Heart right ventricle (tissue), 16 donors: Measurements from ENCODE around the gene TBC1D22B. TPM values are rescaled to one million over a fixed set of nuclear protein-coding genes. Genes with fewer than 3 reads are reported as not detected.

Source experiments
- ATAC-seq, 8 donors: fragments of 200-7000 bp; cut with Tn5 transposase; one replicate each; pipeline ENCODE4 v1.9.1; 2020; ENCODE audit warnings: mild to moderate bottlenecking in 8 of 8, moderate library complexity in 8 of 8, moderate number of reproducible peaks in 1 of 8
- DNase-seq, 2 donors: peaks; one replicate each; pipeline ENCODE4 v3.0.0-alpha.2; 2020
- H3K27ac ChIP-seq, 10 donors: fragments of 200-600 bp; sonication (generic) in 2 of 10; one replicate each; pipeline versions ENCODE4 v1.5.0 to v1.8.0; 2020 to 2022; ENCODE audit warnings: mild to moderate bottlenecking in 3 of 10
- H3K27me3 ChIP-seq, 7 donors: fragments of 200-600 bp; one replicate each; pipeline ENCODE4 v1.8.0; 2021 to 2022; ENCODE audit warnings: mild to moderate bottlenecking in 2 of 7
- H3K36me3 ChIP-seq, 9 donors: fragments of 200-600 bp; sonication (generic) in 1 of 9; one replicate each; pipeline versions ENCODE4 v1.5.0 to v1.8.0; 2020 to 2022; ENCODE audit warnings: mild to moderate bottlenecking in 2 of 9
- H3K4me1 ChIP-seq, 9 donors: fragments of 200-600 bp; sonication (generic) in 1 of 9; one replicate each; pipeline versions ENCODE4 v1.5.0 to v1.8.0; 2020 to 2022; ENCODE audit warnings: mild to moderate bottlenecking in 4 of 9
- H3K4me3 ChIP-seq, 10 donors: fragments of 200-600 bp; sonication (generic) in 2 of 10; one replicate each; pipeline versions ENCODE4 v1.5.0 to v1.8.0; 2020 to 2022; ENCODE audit warnings: mild to moderate bottlenecking in 7 of 10, moderate library complexity in 2 of 10
- H3K9me3 ChIP-seq, 11 donors: fragments of 200-600 bp in 10 of 11; sonication (generic) in 2 of 11; one replicate each; pipeline versions ENCODE4 v1.5.0 to v1.8.0; 2013 to 2022; ENCODE audit warnings: mild to moderate bottlenecking in 2 of 11, control low read depth in 1 of 11, moderate library complexity in 1 of 11
- CTCF ChIP-seq, 9 donors: fragments of 200-600 bp; sonication (generic) in 2 of 9; IDR thresholded peaks; one replicate each; pipeline versions ENCODE4 v1.5.0 to v1.8.0; 2021 to 2022; ENCODE audit warnings: antibody characterized with exemption in 9 of 9, mild to moderate bottlenecking in 5 of 9, moderate library complexity in 1 of 9
- WGBS, 2 donors: extraction: QIAGEN DNeasy Blood & Tissue Kit; methylation state at CpG; one replicate each; pipeline ENCODE4 v1.1.7; 2013; ENCODE audit warnings: inconsistent platforms in 1 of 2; 5-methylcytosine and 5-hydroxymethylcytosine counted together
- intact Hi-C, 10 donors: fragments of 100-400 bp; cut with DNase I; formaldehyde crosslinking; loops; one replicate each; pipeline versions ENCODE4 v1.11.1 to v1.14.2; 2022
- polyA plus RNA-seq, 2 donors: library from polyadenylated mRNA; stranded (reverse); fragments of 200-250 nt; gene quantifications; one replicate each; pipeline ENCODE4 v1.2.3, GENCODE V29; 2013
- total RNA-seq, 10 donors: library from RNA; stranded (reverse); fragmentation: NEBNext Ultra II Directional in 3 of 10; extraction: Animal tissue kit (Norgen Biotek cat#: 25700) in 3 of 10; gene quantifications; one replicate each; pipeline versions ENCODE4 v1.2.1 to v1.2.4, GENCODE V29; 2021 to 2023
- donor health status: Arrhythmogenic right ventricular cardiomyopathy.
- donor health status: ischemic (EF 13 %, LVEDD 7.1; RV severe dilation, severe dysfunction).
- donor health status: healthy with polysubstance abuse.
- donor health status: DM: no; HTN: yes; CAD: no.
- donor health status: DM: no; HTN: no; CAD: no.
- donor health status: ischemic (EF 25% LVEDD 6.9; RV normal size, moderate dysfunction).
- donor health status: ischemic (EF 25% LVEDD 5.7; RV mildly dilated, moderate dysfunction).
- donor health status: healthy.
- donor health status: DM: yes; HTN: yes; CAD: no.
- donor health status: Ischemic cardiomyopathy.
- donor health status: ischemic (EF 35%, LVEDD 5.7; RV mildly dilated, moderate dysfunction).
- donor health status: nonischemic (EF 11% LVEDD 7.7; RV severe dilation, severe dysfunction).
- donor health status: DM: yes; HTN: yes; CAD: no.
- donor health status: PGD.
- donor health status: ischemic (EF 29% LVEDD 5.4; RV normal size, mild dysfunction).
- donor health status: nonischemic (EF 23%, LVEDD 6.1; RV moderate dilation, normal function).

Gene TBC1D22B
- total and polyA plus RNA-seq, 12 donors = 5.0 to 8.1 (median 6.3) TPM

- Histone ChIP-seq H3K27me3 (peaks cover 0 to 6% (median 0%) of the 10 kb centered on the region in 7 donors), H3K36me3 (no peaks in the 10 kb centered on the region), H3K4me3 (no peak overlapping the region), H3K9me3 (peaks cover 0 to 4% (median 0%) of the 10 kb centered on the region in 11 donors), H3K4me1 (no peaks in the 10 kb centered on the region), H3K27ac (no peak overlapping the region)
- DNase-seq (no peak), ATAC-seq (no peak)
- no peak for TF ChIP-seq CTCF (IDR thresholded peaks at IDR 0.05)
- 87% methylated on average over 3 of the region's 3 CpGs for WGBS, 2 donors
- intact Hi-C loops = no loop called here
These were observed 89.6 kb downstream of the TBC1D22B start for GRCh38 chr6:37347177-37347576.

GRCh38 chr6:37347670-37348111 is 90.1 kb downstream of the TBC1D22B start:
- no peak for TF ChIP-seq CTCF (IDR thresholded peaks at IDR 0.05)
- ATAC-seq = no peak
- 80 to 87% methylated on average over 4 of the region's 4 CpGs for WGBS, 2 donors

GRCh38 chr6:37351027-37351426 is 93.5 kb downstream of the TBC1D22B start:
- intact Hi-C loops = no loop called here
- WGBS, 2 donors = 91 to 92% methylated on average over 3 of the region's 3 CpGs

More at GRCh38 chr6:37347670-37348111, 90.1 kb downstream of the TBC1D22B start:
- peaks cover 0 to 4% (median 0%) of the 10 kb centered on the region in 11 donors for H3K9me3 ChIP-seq
- intact Hi-C loops = no loop called here
- H3K27ac ChIP-seq = no peak overlapping the region
- no peak overlapping the region for H3K4me3 ChIP-seq
- H3K4me1 ChIP-seq = no peaks in the 10 kb centered on the region
- DNase-seq = no peak
- H3K27me3 ChIP-seq = peaks cover 0 to 6% (median 0%) of the 10 kb centered on the region in 7 donors
- H3K36me3 ChIP-seq = no peaks in the 10 kb centered on the region

GRCh38 chr6:37352384-37352783 is 94.8 kb downstream of the TBC1D22B start:
- H3K4me1 ChIP-seq = peaks cover 0 to 29% (median 16%) of the 10 kb centered on the region in 9 donors
- no peaks in the 10 kb centered on the region for H3K36me3 ChIP-seq
- H3K9me3 ChIP-seq = no peaks in the 10 kb centered on the region
- no peak overlapping the region for H3K27ac ChIP-seq
- H3K4me3 ChIP-seq = no peak overlapping the region
- intact Hi-C loops = no loop called here
- TF ChIP-seq CTCF (IDR thresholded peaks at IDR 0.05) = no peak
- WGBS, 2 donors = 91 to 94% methylated on average over 3 of the region's 3 CpGs
- H3K27me3 ChIP-seq = peaks cover 0 to 6% (median 0%) of the 10 kb centered on the region in 7 donors
- DNase-seq (no peak), ATAC-seq (no peak)

More at GRCh38 chr6:37351027-37351426, 93.5 kb downstream of the TBC1D22B start:
- DNase-seq (no peak), ATAC-seq (no peak)
- no peak overlapping the region for H3K4me3 ChIP-seq
- H3K27me3 ChIP-seq = peaks cover 0 to 6% (median 0%) of the 10 kb centered on the region in 7 donors
- H3K4me1 ChIP-seq = peaks cover 0 to 20% (median 14%) of the 10 kb centered on the region in 9 donors
- TF ChIP-seq CTCF (IDR thresholded peaks at IDR 0.05) = no peak
- no peaks in the 10 kb centered on the region for H3K36me3 ChIP-seq
- peaks cover 0 to 4% (median 0%) of the 10 kb centered on the region in 11 donors for H3K9me3 ChIP-seq
- no peak overlapping the region for H3K27ac ChIP-seq
